Activated CD4-positive, alpha-beta T cell treated with anti-CD3 and anti-CD28 coated beads, Interleukin-2, amount 10 ng/mL, durations not matched to agents 7 days and 5 days (primary cell): ENCODE data around the gene TLL1. TPM values are rescaled to one million over a fixed set of nuclear protein-coding genes. Genes with fewer than 3 reads are reported as not detected.

Source experiments
- CTCF ChIA-PET: fragments of 350-600 bp; sonication (Branson Sonifier 250); formaldehyde crosslinking; loops from one replicate; lab custom pipeline; 2021; ENCODE audit warnings: antibody characterized with exemption; lab: Charles Lee
- POLR2A ChIA-PET: fragments of 350-600 bp; sonication (Branson Sonifier 250); formaldehyde crosslinking; loops from one replicate; lab custom pipeline; 2021; ENCODE audit warnings: antibody characterized with exemption; lab: Charles Lee
- DNase-seq: peaks from one replicate; pipeline ENCODE4 v3.0.0-alpha.2; 2020
- H3K27ac Mint-ChIP-seq: one replicate; pipeline ENCODE4 v1.8.0; 2021; ENCODE audit warnings: mild to moderate bottlenecking, moderate library complexity, mixed read lengths
- H3K27me3 Mint-ChIP-seq: one replicate; pipeline ENCODE4 v1.8.0; 2021; ENCODE audit warnings: mixed read lengths
- H3K36me3 Mint-ChIP-seq: one replicate; pipeline ENCODE4 v1.8.0; 2021; ENCODE audit warnings: low read depth, mixed read lengths
- H3K4me1 Mint-ChIP-seq: one replicate; pipeline ENCODE4 v1.8.0; 2021; ENCODE audit warnings: mixed read lengths
- H3K4me3 Mint-ChIP-seq: one replicate; pipeline ENCODE4 v1.8.0; 2021; ENCODE audit warnings: mild to moderate bottlenecking, moderate library complexity, mixed read lengths
- H3K9me3 Mint-ChIP-seq: one replicate; pipeline ENCODE4 v1.8.0; 2021; ENCODE audit warnings: mixed read lengths
- total RNA-seq, 2 experiments: library from RNA; stranded (reverse); gene quantifications; one replicate each; pipeline ENCODE4 v1.2.3, GENCODE V29; 2021

The TLL1 gene
- total RNA-seq, 2 experiments from 2014 or later: not detected

- Mint-ChIP-seq H3K27me3 (no peaks in the 10 kb centered on the region), H3K4me1 (no peaks in the 10 kb centered on the region), H3K9me3 (no peaks in the 10 kb centered on the region), H3K4me3 (no peak overlapping the region), H3K36me3 (no peaks in the 10 kb centered on the region), H3K27ac (no peak overlapping the region)
- no peak for DNase-seq
- ChIA-PET CTCF (interaction anchor here (0.6 kb wide), 1 partner anchor 12 kb away, joined by 3 read pairs; no protein-coding TSS in a partner anchor), POLR2A (no interaction called here)
These were observed 176.0 kb downstream of the TLL1 start for GRCh38 chr4:166049036-166049435.

DNA sequence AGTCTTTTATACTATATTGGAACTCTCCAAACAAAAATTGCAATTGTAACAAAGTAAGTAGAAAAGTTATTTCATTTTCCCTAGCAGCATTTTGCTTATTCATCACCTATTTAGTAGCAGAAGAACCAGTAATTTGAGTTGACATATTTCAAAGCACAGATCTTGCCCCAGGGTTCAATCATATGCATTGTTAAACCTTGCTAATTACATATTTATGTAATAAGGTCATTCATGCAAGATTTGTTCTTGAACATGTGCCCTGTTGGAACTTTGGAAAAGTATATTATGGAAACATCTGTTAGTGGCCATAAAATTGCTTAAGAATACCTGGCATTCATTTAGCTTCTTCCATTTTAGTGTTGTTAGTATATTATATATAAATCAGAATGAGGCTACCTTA, 191.7 kb downstream of the TLL1 start:
- H3K4me1 Mint-ChIP-seq: no peaks in the 10 kb centered on the region
- no peak overlapping the region for H3K4me3 Mint-ChIP-seq
- no peaks in the 10 kb centered on the region for H3K9me3 Mint-ChIP-seq
- H3K27ac Mint-ChIP-seq: no peak overlapping the region
- ChIA-PET CTCF (no interaction called here), POLR2A (no interaction called here)
- H3K36me3 Mint-ChIP-seq: no peaks in the 10 kb centered on the region
- DNase-seq: no peak
- no peaks in the 10 kb centered on the region for H3K27me3 Mint-ChIP-seq

GRCh38 chr4:166065324-166065723, 192.3 kb downstream of the TLL1 start:
- H3K27me3 Mint-ChIP-seq: no peaks in the 10 kb centered on the region
- CTCF ChIA-PET: no interaction called here
- no peaks in the 10 kb centered on the region for H3K9me3 Mint-ChIP-seq
- DNase-seq: no peak
- H3K4me1 Mint-ChIP-seq: no peaks in the 10 kb centered on the region
- POLR2A ChIA-PET: no interaction called here
- no peak overlapping the region for H3K27ac Mint-ChIP-seq
- H3K36me3 Mint-ChIP-seq: no peaks in the 10 kb centered on the region
- H3K4me3 Mint-ChIP-seq: no peak overlapping the region

- no peaks in the 10 kb centered on the region for H3K4me1 Mint-ChIP-seq
- H3K36me3 Mint-ChIP-seq: no peaks in the 10 kb centered on the region
- ChIA-PET POLR2A (no interaction called here), CTCF (no interaction called here)
- H3K27ac Mint-ChIP-seq: no peak overlapping the region
- H3K4me3 Mint-ChIP-seq: no peak overlapping the region
- no peak for DNase-seq
- H3K27me3 Mint-ChIP-seq: no peaks in the 10 kb centered on the region
- H3K9me3 Mint-ChIP-seq: no peaks in the 10 kb centered on the region
These were observed 193.9 kb downstream of the TLL1 start for GRCh38 chr4:166066936-166067335.

GRCh38 chr4:166067915-166068314, 194.9 kb downstream of the TLL1 start:
- DNase-seq: no peak
- ChIA-PET CTCF (no interaction called here), POLR2A (no interaction called here)
- no peaks in the 10 kb centered on the region for H3K9me3 Mint-ChIP-seq
- no peaks in the 10 kb centered on the region for H3K27me3 Mint-ChIP-seq
- H3K4me1 Mint-ChIP-seq: no peaks in the 10 kb centered on the region
- no peaks in the 10 kb centered on the region for H3K36me3 Mint-ChIP-seq
- H3K27ac Mint-ChIP-seq: no peak overlapping the region
- no peak overlapping the region for H3K4me3 Mint-ChIP-seq

DNA sequence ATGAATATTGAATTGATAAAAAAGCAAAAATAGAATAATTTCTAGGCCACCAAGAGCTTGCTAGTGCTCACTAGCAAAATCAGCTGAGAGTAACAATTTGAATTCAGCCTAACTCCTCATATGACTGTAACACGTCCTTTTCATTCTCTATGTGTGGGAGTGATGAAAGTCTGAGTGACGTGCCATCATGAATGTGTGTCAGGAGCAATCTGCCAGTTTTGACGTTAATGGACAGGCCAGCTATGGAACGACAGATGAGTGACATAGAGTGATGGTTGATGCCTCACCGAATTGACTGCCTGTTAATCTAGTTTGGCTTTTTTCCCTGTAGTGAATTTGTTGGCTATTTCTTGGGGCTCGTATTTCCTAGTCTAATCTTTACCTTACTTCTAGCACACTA, 200.7 kb downstream of the TLL1 start:
- ChIA-PET CTCF (no interaction called here), POLR2A (no interaction called here)
- no peak for DNase-seq
- Mint-ChIP-seq H3K4me3 (no peak overlapping the region), H3K9me3 (no peaks in the 10 kb centered on the region), H3K4me1 (no peaks in the 10 kb centered on the region), H3K27me3 (no peaks in the 10 kb centered on the region), H3K27ac (no peak overlapping the region), H3K36me3 (no peaks in the 10 kb centered on the region)

DNA sequence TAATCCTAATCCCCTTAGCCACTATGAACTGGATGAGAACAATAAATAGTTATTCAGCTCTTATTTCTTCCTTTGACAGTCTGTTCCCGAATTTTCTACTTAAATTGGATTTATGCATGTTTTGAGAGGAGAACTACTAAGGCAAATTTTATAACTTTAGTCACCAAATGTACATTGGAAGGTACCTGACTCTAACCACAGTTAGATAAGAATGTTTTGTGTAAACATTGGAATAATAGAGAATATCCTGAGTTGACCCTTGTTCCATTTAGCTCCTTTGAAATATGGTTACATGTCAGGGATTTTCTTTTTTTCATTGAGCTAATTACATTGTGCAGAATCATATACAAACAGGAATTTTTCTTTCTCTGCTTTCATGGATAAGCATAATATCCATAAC, 202.6 kb downstream of the TLL1 start:
- Mint-ChIP-seq H3K27ac (no peak overlapping the region), H3K27me3 (no peaks in the 10 kb centered on the region), H3K4me1 (no peaks in the 10 kb centered on the region), H3K36me3 (no peaks in the 10 kb centered on the region), H3K4me3 (no peak overlapping the region), H3K9me3 (no peaks in the 10 kb centered on the region)
- no peak for DNase-seq
- POLR2A ChIA-PET: interaction anchor here (0.6 kb wide), 1 partner anchor 86 kb away, joined by 3 read pairs; no protein-coding TSS in a partner anchor
- CTCF ChIA-PET: no interaction called here

DNA sequence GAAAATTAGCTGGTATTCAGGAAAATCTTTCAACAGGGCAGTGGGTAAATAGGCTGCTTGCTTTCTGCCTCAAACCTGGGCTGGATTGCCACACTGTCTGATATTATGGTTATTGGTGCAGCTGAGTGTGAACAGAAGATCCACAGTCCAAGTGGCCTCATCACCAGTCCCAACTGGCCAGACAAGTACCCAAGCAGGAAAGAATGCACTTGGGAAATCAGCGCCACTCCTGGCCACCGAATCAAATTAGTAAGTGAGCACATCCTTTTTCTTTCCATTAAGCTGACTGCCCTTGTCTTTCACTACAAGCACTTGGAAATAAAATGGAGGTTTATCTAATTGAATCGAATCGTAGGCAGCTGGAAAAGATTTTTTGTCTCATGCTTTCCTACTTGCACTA, 204.7 kb downstream of the TLL1 start:
- CTCF ChIA-PET: no interaction called here
- H3K36me3 Mint-ChIP-seq: no peaks in the 10 kb centered on the region

DNA sequence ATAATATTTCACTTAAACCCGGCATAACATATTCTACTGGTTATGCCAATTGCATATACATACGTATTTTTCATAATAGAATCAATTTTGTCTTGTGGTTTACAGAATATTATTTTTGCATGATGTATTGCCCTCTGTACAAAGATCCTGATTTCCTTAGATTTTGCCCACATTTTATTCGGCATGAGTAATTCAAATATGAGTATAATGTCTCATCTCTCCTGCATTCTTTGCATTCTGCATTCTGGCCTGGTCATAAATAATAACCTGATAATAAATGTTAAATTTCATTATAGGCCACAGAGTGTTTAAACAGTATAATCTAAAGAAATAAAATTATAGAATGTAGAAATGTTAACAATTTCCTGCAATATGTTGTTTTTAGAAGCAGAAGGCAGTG, 205.3 kb downstream of the TLL1 start:
- no peaks in the 10 kb centered on the region for H3K36me3 Mint-ChIP-seq
- no peak for DNase-seq
- no peaks in the 10 kb centered on the region for H3K27me3 Mint-ChIP-seq
- ChIA-PET CTCF (no interaction called here), POLR2A (no interaction called here)
- no peak overlapping the region for H3K27ac Mint-ChIP-seq
- H3K4me3 Mint-ChIP-seq: no peak overlapping the region
- no peaks in the 10 kb centered on the region for H3K4me1 Mint-ChIP-seq
- H3K9me3 Mint-ChIP-seq: no peaks in the 10 kb centered on the region

More for the DNA sequence above, 204.7 kb downstream of the TLL1 start:
- Mint-ChIP-seq H3K4me1 (no peaks in the 10 kb centered on the region), H3K4me3 (no peak overlapping the region), H3K9me3 (no peaks in the 10 kb centered on the region), H3K27me3 (no peaks in the 10 kb centered on the region), H3K27ac (no peak overlapping the region)
- DNase-seq: no peak
- POLR2A ChIA-PET: no interaction called here

GRCh38 chr4:166078955-166079354, 205.9 kb downstream of the TLL1 start:
- Mint-ChIP-seq H3K27me3 (no peaks in the 10 kb centered on the region), H3K4me1 (no peaks in the 10 kb centered on the region), H3K4me3 (no peak overlapping the region), H3K27ac (no peak overlapping the region), H3K9me3 (no peaks in the 10 kb centered on the region), H3K36me3 (no peaks in the 10 kb centered on the region)
- ChIA-PET POLR2A (no interaction called here), CTCF (no interaction called here)
- DNase-seq: no peak

DNA sequence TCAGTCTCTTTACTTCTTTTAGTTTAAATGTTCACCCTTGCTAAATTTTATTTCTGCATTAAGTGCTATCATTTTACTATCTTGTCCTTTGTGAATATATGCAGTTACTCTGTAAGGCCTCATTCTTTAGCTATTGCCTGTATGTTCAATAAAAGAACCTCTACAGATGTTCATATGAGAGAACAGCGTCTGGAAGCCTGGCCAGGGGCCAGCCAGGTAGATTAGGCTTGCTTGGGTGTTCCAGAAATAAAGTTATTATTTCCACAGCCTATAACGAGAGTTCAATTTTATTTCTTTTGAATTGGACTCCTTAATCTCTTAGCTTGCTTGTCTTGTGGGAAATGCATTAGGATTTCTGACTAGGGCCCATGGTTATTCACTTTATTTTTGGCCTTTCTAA, 214.5 kb downstream of the TLL1 start:
- H3K27ac Mint-ChIP-seq: no peak overlapping the region
- H3K4me3 Mint-ChIP-seq: no peak overlapping the region
- DNase-seq: no peak
- no peaks in the 10 kb centered on the region for H3K9me3 Mint-ChIP-seq
- CTCF ChIA-PET: no interaction called here
- no peaks in the 10 kb centered on the region for H3K36me3 Mint-ChIP-seq
- POLR2A ChIA-PET: no interaction called here
- no peaks in the 10 kb centered on the region for H3K27me3 Mint-ChIP-seq
- H3K4me1 Mint-ChIP-seq: no peaks in the 10 kb centered on the region

GRCh38 chr4:166088576-166088975, 215.5 kb downstream of the TLL1 start:
- POLR2A ChIA-PET: no interaction called here
- Mint-ChIP-seq H3K4me1 (no peaks in the 10 kb centered on the region), H3K27ac (no peak overlapping the region), H3K9me3 (no peaks in the 10 kb centered on the region), H3K4me3 (no peak overlapping the region), H3K27me3 (no peaks in the 10 kb centered on the region), H3K36me3 (no peaks in the 10 kb centered on the region)
- CTCF ChIA-PET: no interaction called here
- DNase-seq: no peak

DNA sequence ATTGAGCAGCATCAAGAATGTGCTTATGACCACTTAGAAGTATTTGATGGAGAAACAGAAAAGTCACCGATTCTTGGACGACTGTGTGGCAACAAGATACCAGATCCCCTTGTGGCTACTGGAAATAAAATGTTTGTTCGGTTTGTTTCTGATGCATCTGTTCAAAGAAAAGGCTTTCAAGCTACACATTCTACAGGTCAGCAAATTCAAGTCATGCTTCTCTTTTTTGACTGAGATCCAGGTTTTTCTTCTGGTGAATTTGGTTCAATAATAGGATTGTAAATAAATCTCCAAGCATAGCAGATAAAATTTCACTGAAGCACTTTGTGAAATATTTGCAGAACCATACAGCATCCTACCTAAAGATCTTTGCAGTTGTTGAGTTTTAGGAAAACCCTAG, 218.1 kb downstream of the TLL1 start:
- CTCF ChIA-PET: no interaction called here
- Mint-ChIP-seq H3K27ac (no peak overlapping the region), H3K9me3 (no peaks in the 10 kb centered on the region), H3K27me3 (no peaks in the 10 kb centered on the region), H3K4me3 (no peak overlapping the region), H3K4me1 (no peaks in the 10 kb centered on the region), H3K36me3 (no peaks in the 10 kb centered on the region)
- POLR2A ChIA-PET: no interaction called here
- no peak for DNase-seq

- no peak overlapping the region for H3K4me3 Mint-ChIP-seq
- no peak overlapping the region for H3K27ac Mint-ChIP-seq
- no peaks in the 10 kb centered on the region for H3K4me1 Mint-ChIP-seq
- DNase-seq: no peak
- H3K36me3 Mint-ChIP-seq: no peaks in the 10 kb centered on the region
- H3K9me3 Mint-ChIP-seq: no peaks in the 10 kb centered on the region
- H3K27me3 Mint-ChIP-seq: no peaks in the 10 kb centered on the region
- ChIA-PET POLR2A (no interaction called here), CTCF (no interaction called here)
These were observed 219.0 kb downstream of the TLL1 start for GRCh38 chr4:166091912-166092510.
